Stimulated activated naive CD8-positive, alpha-beta T cell treated with anti-CD3 and anti-CD28 coated beads, Interleukin-15, amount 100 ng/mL, for 72 hours (primary cell): ENCODE measurements around the gene GPR42.

Source experiments
- ATAC-seq: fragments of 150-1000 bp; cut with Tn5 transposase; 2 replicates; pipeline ENCODE4 v1.10.0; 2021; ENCODE audit warnings: mild to moderate bottlenecking, moderate library complexity
- DNase-seq, 2 donors: peaks; one replicate each; pipeline ENCODE4 v3.0.0; 2021 to 2022
- H3K27ac Mint-ChIP-seq, 2 donors: one replicate each; pipeline ENCODE4 v1.8.0; 2022; ENCODE audit warnings: mild to moderate bottlenecking in 2 of 2, mixed read lengths in 2 of 2, moderate library complexity in 2 of 2
- H3K27me3 Mint-ChIP-seq: one replicate; pipeline ENCODE4 v1.8.0; 2022; ENCODE audit warnings: mixed read lengths
- H3K4me1 Mint-ChIP-seq: one replicate; pipeline ENCODE4 v1.8.0; 2022; ENCODE audit warnings: mild to moderate bottlenecking, mixed read lengths
- H3K4me3 Mint-ChIP-seq, 2 donors: one replicate each; pipeline ENCODE4 v1.8.0; 2022; ENCODE audit warnings: mild to moderate bottlenecking in 2 of 2, mixed read lengths in 2 of 2, moderate library complexity in 1 of 2
- H3K9me3 Mint-ChIP-seq, 2 donors: one replicate each; pipeline ENCODE4 v1.8.0; 2022; ENCODE audit warnings: mixed read lengths in 2 of 2

Gene GPR42

GRCh38 chr19:35341006-35341405 lies 29.9 kb upstream of the GPR42 start:
- DNase-seq, result no peak
- Mint-ChIP-seq H3K9me3 (no peaks in the 10 kb centered on the region), H3K4me1 (peaks cover 8% of the 10 kb centered on the region), H3K27ac (peak overlapping the region in 1 of 2 donors; percentile 56), H3K4me3 (no peak overlapping the region), H3K27me3 (peaks cover 7% of the 10 kb centered on the region)
- no peak for ATAC-seq

GRCh38 chr19:35341565-35342225 lies 29.2 kb upstream of the GPR42 start:
- Mint-ChIP-seq H3K27me3 (peaks cover 7% of the 10 kb centered on the region), H3K4me3 (no peak overlapping the region), H3K4me1 (peaks cover 15% of the 10 kb centered on the region), H3K9me3 (no peaks in the 10 kb centered on the region), H3K27ac (peak overlapping the region in 1 of 2 donors; percentile 13)
- DNase-seq, result no peak
- ATAC-seq, result no peak

- H3K4me1 Mint-ChIP-seq, result peaks cover 22% of the 10 kb centered on the region
- DNase-seq (no peak), ATAC-seq (no peak)
- peaks cover 7% of the 10 kb centered on the region for H3K27me3 Mint-ChIP-seq
- peak overlapping the region in 1 of 2 donors; percentile 49 for H3K27ac Mint-ChIP-seq
- H3K9me3 Mint-ChIP-seq, result no peaks in the 10 kb centered on the region
- no peak overlapping the region for H3K4me3 Mint-ChIP-seq
These were observed 28.4 kb upstream of the GPR42 start for GRCh38 chr19:35342430-35342829.

- Mint-ChIP-seq H3K27me3 (peaks cover 11% of the 10 kb centered on the region), H3K4me1 (peaks cover 43% of the 10 kb centered on the region), H3K9me3 (no peaks in the 10 kb centered on the region), H3K27ac (no peak overlapping the region), H3K4me3 (no peak overlapping the region)
- DNase-seq (peak in 1 of 2 donors; percentile 8), ATAC-seq (no peak)
These were observed 26.3 kb upstream of the GPR42 start for GRCh38 chr19:35344511-35345031.

GRCh38 chr19:35345671-35346111 lies 25.2 kb upstream of the GPR42 start:
- no peaks in the 10 kb centered on the region for H3K9me3 Mint-ChIP-seq
- peak overlapping the region in 1 of 2 donors; percentile 96 for H3K27ac Mint-ChIP-seq
- H3K27me3 Mint-ChIP-seq, result peaks cover 19% of the 10 kb centered on the region
- H3K4me3 Mint-ChIP-seq, result peak overlapping the region; percentile 74 to 80
- peak in 1 of 2 donors; percentile 8 for DNase-seq
- no peak for ATAC-seq
- H3K4me1 Mint-ChIP-seq, result peaks cover 50% of the 10 kb centered on the region

- DNase-seq (peak; percentile 74 to 89), ATAC-seq (peak; percentile 61)
- H3K4me3 Mint-ChIP-seq, result peak overlapping the region; percentile 74 to 80
- H3K4me1 Mint-ChIP-seq, result peaks cover 55% of the 10 kb centered on the region
- H3K27me3 Mint-ChIP-seq, result peaks cover 26% of the 10 kb centered on the region
- H3K27ac Mint-ChIP-seq, result peak overlapping the region; percentile 96
- H3K9me3 Mint-ChIP-seq, result no peaks in the 10 kb centered on the region
These were observed 24.4 kb upstream of the GPR42 start for GRCh38 chr19:35346193-35347052.

GRCh38 chr19:35347171-35347929 lies 23.5 kb upstream of the GPR42 start, which contains the start of gene FFAR1:
Gene FFAR1, plus strand, starts transcription at chr19:35347902. Its CDS starts 3,650 bp downstream, at chr19:35351552.
- H3K27ac Mint-ChIP-seq, result peak within 1 kb of the TSS; percentile 96
- peaks cover 56% of the 10 kb centered on the region for H3K4me1 Mint-ChIP-seq

GRCh38 chr19:35347930-35348298 lies 23.0 kb upstream of the GPR42 start:
- H3K4me3 Mint-ChIP-seq, result peak overlapping the region; percentile 74 to 80
- ATAC-seq, result no peak
- no peak for DNase-seq
- H3K27ac Mint-ChIP-seq, result peak overlapping the region in 1 of 2 donors; percentile 96
- peaks cover 61% of the 10 kb centered on the region for H3K4me1 Mint-ChIP-seq
- H3K27me3 Mint-ChIP-seq, result peaks cover 24% of the 10 kb centered on the region
- no peaks in the 10 kb centered on the region for H3K9me3 Mint-ChIP-seq

More at GRCh38 chr19:35347171-35347929, 23.5 kb upstream of the GPR42 start, which contains the start of gene FFAR1:
- peaks cover 26% of the 10 kb centered on the region for H3K27me3 Mint-ChIP-seq
- peak within 1 kb of the TSS; percentile 74 to 80 for H3K4me3 Mint-ChIP-seq
- DNase-seq, result peak; percentile 57 to 84
- ATAC-seq, result peak; percentile 82
- H3K9me3 Mint-ChIP-seq, result no peaks in the 10 kb centered on the region

- ATAC-seq, result no peak
- peak in 1 of 2 donors; percentile 9 for DNase-seq
- peaks cover 24% of the 10 kb centered on the region for H3K27me3 Mint-ChIP-seq
- H3K27ac Mint-ChIP-seq, result peak overlapping the region in 1 of 2 donors; percentile 77
- peaks cover 63% of the 10 kb centered on the region for H3K4me1 Mint-ChIP-seq
- H3K9me3 Mint-ChIP-seq, result no peaks in the 10 kb centered on the region
- H3K4me3 Mint-ChIP-seq, result no peak overlapping the region
These were observed 21.8 kb upstream of the GPR42 start for GRCh38 chr19:35348911-35349611.

- peak in 1 of 2 donors; percentile 13 for DNase-seq
- H3K9me3 Mint-ChIP-seq, result no peaks in the 10 kb centered on the region
- H3K27ac Mint-ChIP-seq, result peak overlapping the region in 1 of 2 donors; percentile 77
- peaks cover 63% of the 10 kb centered on the region for H3K4me1 Mint-ChIP-seq
- no peak for ATAC-seq
- peaks cover 24% of the 10 kb centered on the region for H3K27me3 Mint-ChIP-seq
- no peak overlapping the region for H3K4me3 Mint-ChIP-seq
These were observed 21.0 kb upstream of the GPR42 start for GRCh38 chr19:35349614-35350521.

GRCh38 chr19:35350591-35350990 lies 20.3 kb upstream of the GPR42 start:
- ATAC-seq, result no peak
- no peak overlapping the region for H3K27ac Mint-ChIP-seq

GRCh38 chr19:35351411-35352176 lies 19.3 kb upstream of the GPR42 start:
- peaks cover 49% of the 10 kb centered on the region for H3K4me1 Mint-ChIP-seq
- peak overlapping the region in 1 of 2 donors; percentile 78 for H3K27ac Mint-ChIP-seq
- DNase-seq (peak in 1 of 2 donors; percentile 9), ATAC-seq (no peak)
- H3K9me3 Mint-ChIP-seq, result no peaks in the 10 kb centered on the region
- peaks cover 34% of the 10 kb centered on the region for H3K27me3 Mint-ChIP-seq
- H3K4me3 Mint-ChIP-seq, result no peak overlapping the region

More at GRCh38 chr19:35350591-35350990, 20.3 kb upstream of the GPR42 start:
- Mint-ChIP-seq H3K27me3 (peaks cover 24% of the 10 kb centered on the region), H3K9me3 (no peaks in the 10 kb centered on the region), H3K4me1 (peaks cover 59% of the 10 kb centered on the region), H3K4me3 (no peak overlapping the region)
- DNase-seq, result peak in 1 of 2 donors; percentile 9

GRCh38 chr19:35352177-35352447 lies 18.8 kb upstream of the GPR42 start:
- DNase-seq, result no peak
- peaks cover 36% of the 10 kb centered on the region for H3K27me3 Mint-ChIP-seq
- peak overlapping the region in 1 of 2 donors; percentile 19 for H3K4me3 Mint-ChIP-seq
- no peaks in the 10 kb centered on the region for H3K9me3 Mint-ChIP-seq
- no peak overlapping the region for H3K27ac Mint-ChIP-seq
- ATAC-seq, result no peak
- H3K4me1 Mint-ChIP-seq, result peaks cover 45% of the 10 kb centered on the region
